NB4 (cell line): Measurements from ENCODE around the gene OR9A2.

ENCODE experiments used
- MYC ChIP-seq: IDR thresholded peaks from 2 replicates; pipeline ENCODE4 v1.6.1; 2011; ENCODE audit warnings: low read depth, low read length
- POLR2A ChIP-seq: IDR thresholded peaks from 2 replicates; pipeline ENCODE4 v1.6.1; 2011; ENCODE audit warnings: mild to moderate bottlenecking; ENCODE audit not compliant: insufficient read length; ENCODE audit errors: extremely low read depth
- TF ChIP-seq, protein P1 (sequence below): IDR thresholded peaks from one replicate; pipeline ENCODE4 v1.5.1; 2012; ENCODE audit warnings: low read depth, low read length
- TF ChIP-seq, protein P2 (sequence below): IDR thresholded peaks from 2 replicates; pipeline ENCODE4 v1.6.1; 2011; ENCODE audit warnings: low read depth, low read length

DNA sequence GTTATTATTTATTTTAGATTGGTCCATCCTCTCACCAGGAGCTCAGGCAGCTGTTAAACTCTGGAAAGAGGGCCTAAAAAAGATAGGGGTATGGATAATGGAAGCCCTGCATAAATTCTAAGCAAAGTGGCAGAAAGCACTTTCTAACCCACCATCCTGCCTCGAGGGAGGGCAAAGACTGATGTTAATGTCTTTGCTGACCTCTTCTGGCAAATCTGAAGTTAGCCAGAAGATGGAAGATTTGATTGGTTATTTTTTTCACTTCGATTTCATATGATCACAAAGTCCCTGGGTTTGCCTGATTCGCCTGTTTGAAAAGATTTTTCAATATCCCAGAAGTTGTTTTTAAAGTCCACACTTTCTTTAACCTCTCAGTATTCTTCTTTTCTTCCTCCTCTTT, 24.8 kb downstream of the OR9A2 start:
- TF ChIP-seq, protein P1, sequence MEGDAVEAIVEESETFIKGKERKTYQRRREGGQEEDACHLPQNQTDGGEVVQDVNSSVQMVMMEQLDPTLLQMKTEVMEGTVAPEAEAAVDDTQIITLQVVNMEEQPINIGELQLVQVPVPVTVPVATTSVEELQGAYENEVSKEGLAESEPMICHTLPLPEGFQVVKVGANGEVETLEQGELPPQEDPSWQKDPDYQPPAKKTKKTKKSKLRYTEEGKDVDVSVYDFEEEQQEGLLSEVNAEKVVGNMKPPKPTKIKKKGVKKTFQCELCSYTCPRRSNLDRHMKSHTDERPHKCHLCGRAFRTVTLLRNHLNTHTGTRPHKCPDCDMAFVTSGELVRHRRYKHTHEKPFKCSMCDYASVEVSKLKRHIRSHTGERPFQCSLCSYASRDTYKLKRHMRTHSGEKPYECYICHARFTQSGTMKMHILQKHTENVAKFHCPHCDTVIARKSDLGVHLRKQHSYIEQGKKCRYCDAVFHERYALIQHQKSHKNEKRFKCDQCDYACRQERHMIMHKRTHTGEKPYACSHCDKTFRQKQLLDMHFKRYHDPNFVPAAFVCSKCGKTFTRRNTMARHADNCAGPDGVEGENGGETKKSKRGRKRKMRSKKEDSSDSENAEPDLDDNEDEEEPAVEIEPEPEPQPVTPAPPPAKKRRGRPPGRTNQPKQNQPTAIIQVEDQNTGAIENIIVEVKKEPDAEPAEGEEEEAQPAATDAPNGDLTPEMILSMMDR = no peak
- no peak for TF ChIP-seq POLR2A
- TF ChIP-seq, protein P2, sequence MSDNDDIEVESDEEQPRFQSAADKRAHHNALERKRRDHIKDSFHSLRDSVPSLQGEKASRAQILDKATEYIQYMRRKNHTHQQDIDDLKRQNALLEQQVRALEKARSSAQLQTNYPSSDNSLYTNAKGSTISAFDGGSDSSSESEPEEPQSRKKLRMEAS = no peak
- no peak for TF ChIP-seq MYC
